IPS DF 6.9 (cell line): ENCODE results near the gene CHD3.

ENCODE experiments used
- DNase-seq: peaks from one replicate; pipeline ENCODE4 v3.0.0-alpha.2; 2013; ENCODE audit warnings: low read depth, low spot score
- H3K27ac ChIP-seq: one replicate; pipeline ENCODE4 v1.5.1; 2013; ENCODE audit warnings: low read length, control low read depth
- H3K27me3 ChIP-seq: 2 replicates; pipeline ENCODE4 v1.6.1; 2013; ENCODE audit warnings: mild to moderate bottlenecking, low read length; ENCODE audit not compliant: control insufficient read depth, insufficient read depth
- H3K36me3 ChIP-seq: 2 replicates; pipeline ENCODE4 v1.6.1; 2013; ENCODE audit warnings: low read length; ENCODE audit not compliant: control insufficient read depth, insufficient read depth
- H3K4me1 ChIP-seq: 2 replicates; pipeline ENCODE4 v1.6.1; 2013; ENCODE audit warnings: low read length; ENCODE audit not compliant: control insufficient read depth, insufficient read depth
- H3K4me3 ChIP-seq: 2 replicates; pipeline ENCODE4 v1.5.1; 2013; ENCODE audit warnings: mild to moderate bottlenecking, low read length
- H3K9me3 ChIP-seq: 2 replicates; pipeline ENCODE4 v1.6.1; 2013; ENCODE audit warnings: low read length, inconsistent platforms; ENCODE audit not compliant: control insufficient read depth, insufficient read depth
- WGBS: extraction: QIAGEN DNeasy Blood & Tissue Kit; methylation state at CpG from one replicate; pipeline ENCODE4 v1.1.7; 2013; ENCODE audit warnings: mixed read lengths, missing lambda C conversion rate; ENCODE audit not compliant: insufficient read length, insufficient coverage; 5-methylcytosine and 5-hydroxymethylcytosine counted together

CHD3 gene

GRCh38 chr17:7885367-7886226 lies 3.0 kb upstream of the CHD3 start:
- WGBS, result no CpG with 5 or more reads among the region's 64 CpGs
- H3K27ac ChIP-seq, result no peak overlapping the region

GRCh38 chr17:7886227-7887037 lies 2.2 kb upstream of the CHD3 start:
- Histone ChIP-seq H3K27ac (no peak overlapping the region), H3K27me3 (no peaks in the 10 kb centered on the region; the same call in 1 of the 2 replicates), H3K4me1 (peaks cover 4% of the 10 kb centered on the region), H3K9me3 (no peaks in the 10 kb centered on the region), H3K36me3 (no peaks in the 10 kb centered on the region), H3K4me3 (peak overlapping the region; percentile 56; the same call in 1 of the 2 replicates)
- no peak for DNase-seq
- no CpG with 5 or more reads among the region's 30 CpGs for WGBS

More at GRCh38 chr17:7885367-7886226, 3.0 kb upstream of the CHD3 start:
- H3K9me3 ChIP-seq, result no peaks in the 10 kb centered on the region
- H3K27me3 ChIP-seq, result no peaks in the 10 kb centered on the region; the same call in 1 of the 2 replicates
- H3K4me3 ChIP-seq, result peak overlapping the region; percentile 56; the same call in 1 of the 2 replicates
- no peak for DNase-seq
- H3K4me1 ChIP-seq, result peaks cover 4% of the 10 kb centered on the region
- H3K36me3 ChIP-seq, result no peaks in the 10 kb centered on the region

GRCh38 chr17:7887038-7887481 lies 1.5 kb upstream of the CHD3 start:
- no peak overlapping the region for H3K27ac ChIP-seq
- no peaks in the 10 kb centered on the region; the same call in 1 of the 2 replicates for H3K27me3 ChIP-seq
- no CpG with 5 or more reads among the region's 8 CpGs for WGBS
- no peaks in the 10 kb centered on the region for H3K36me3 ChIP-seq
- H3K9me3 ChIP-seq, result no peaks in the 10 kb centered on the region
- no peak for DNase-seq
- H3K4me1 ChIP-seq, result peaks cover 4% of the 10 kb centered on the region
- H3K4me3 ChIP-seq, result no peak overlapping the region; the same call in 1 of the 2 replicates

GRCh38 chr17:7887482-7888183 lies 956 bp upstream of the CHD3 start:
- no peaks in the 10 kb centered on the region for H3K9me3 ChIP-seq
- no peaks in the 10 kb centered on the region for H3K36me3 ChIP-seq
- H3K4me3 ChIP-seq, result peak overlapping the region; percentile 29; the same call in 1 of the 2 replicates
- H3K27me3 ChIP-seq, result no peaks in the 10 kb centered on the region; the same call in 1 of the 2 replicates
- WGBS, result no CpG with 5 or more reads among the region's 35 CpGs
- H3K27ac ChIP-seq, result no peak overlapping the region
- no peak for DNase-seq
- H3K4me1 ChIP-seq, result peaks cover 4% of the 10 kb centered on the region

GRCh38 chr17:7889166-7889955 lies 772 bp downstream of the CHD3 start:
- Histone ChIP-seq H3K36me3 (no peaks in the 10 kb centered on the region), H3K27ac (no peak overlapping the region), H3K4me1 (peaks cover 4% of the 10 kb centered on the region), H3K27me3 (no peaks in the 10 kb centered on the region; the same call in 1 of the 2 replicates), H3K9me3 (no peaks in the 10 kb centered on the region), H3K4me3 (no peak overlapping the region)
- WGBS, result no CpG with 5 or more reads among the region's 11 CpGs
- no peak for DNase-seq

- H3K4me3 ChIP-seq, result no peak overlapping the region
- H3K27ac ChIP-seq, result no peak overlapping the region
- DNase-seq, result no peak
- WGBS, result no CpG with 5 or more reads among the region's 15 CpGs
- H3K9me3 ChIP-seq, result no peaks in the 10 kb centered on the region
- H3K4me1 ChIP-seq, result no peaks in the 10 kb centered on the region; the same call in 1 of the 2 replicates
- no peaks in the 10 kb centered on the region for H3K27me3 ChIP-seq
- no peaks in the 10 kb centered on the region for H3K36me3 ChIP-seq
Observed at GRCh38 chr17:7893187-7893880, 4.7 kb downstream of the CHD3 start.

GRCh38 chr17:7894226-7894625 lies 5.6 kb downstream of the CHD3 start:
- no peak for DNase-seq
- H3K9me3 ChIP-seq, result no peaks in the 10 kb centered on the region
- no peaks in the 10 kb centered on the region for H3K36me3 ChIP-seq
- H3K4me1 ChIP-seq, result no peaks in the 10 kb centered on the region
- no peak overlapping the region for H3K4me3 ChIP-seq
- no peaks in the 10 kb centered on the region for H3K27me3 ChIP-seq
- H3K27ac ChIP-seq, result no peak overlapping the region
- WGBS, result no CpG with 5 or more reads among the region's 9 CpGs

- Histone ChIP-seq H3K27ac (no peak overlapping the region), H3K36me3 (no peaks in the 10 kb centered on the region), H3K4me3 (no peak overlapping the region), H3K27me3 (no peaks in the 10 kb centered on the region), H3K9me3 (no peaks in the 10 kb centered on the region), H3K4me1 (no peaks in the 10 kb centered on the region)
- DNase-seq, result no peak
- WGBS, result no CpG with 5 or more reads among the region's 8 CpGs
Observed at GRCh38 chr17:7894866-7895265, 6.3 kb downstream of the CHD3 start.

GRCh38 chr17:7897090-7897489 lies 8.5 kb downstream of the CHD3 start:
- Histone ChIP-seq H3K27ac (no peak overlapping the region), H3K36me3 (no peaks in the 10 kb centered on the region)

More at GRCh38 chr17:7897090-7897489, 8.5 kb downstream of the CHD3 start:
- Histone ChIP-seq H3K4me3 (no peak overlapping the region), H3K9me3 (no peaks in the 10 kb centered on the region), H3K4me1 (no peaks in the 10 kb centered on the region), H3K27me3 (no peaks in the 10 kb centered on the region)
- no peak for DNase-seq
- no CpG with 5 or more reads among the region's 13 CpGs for WGBS
